ENCODE results near the gene PRKAG2.

- TF ChIP-seq, protein P1, sequence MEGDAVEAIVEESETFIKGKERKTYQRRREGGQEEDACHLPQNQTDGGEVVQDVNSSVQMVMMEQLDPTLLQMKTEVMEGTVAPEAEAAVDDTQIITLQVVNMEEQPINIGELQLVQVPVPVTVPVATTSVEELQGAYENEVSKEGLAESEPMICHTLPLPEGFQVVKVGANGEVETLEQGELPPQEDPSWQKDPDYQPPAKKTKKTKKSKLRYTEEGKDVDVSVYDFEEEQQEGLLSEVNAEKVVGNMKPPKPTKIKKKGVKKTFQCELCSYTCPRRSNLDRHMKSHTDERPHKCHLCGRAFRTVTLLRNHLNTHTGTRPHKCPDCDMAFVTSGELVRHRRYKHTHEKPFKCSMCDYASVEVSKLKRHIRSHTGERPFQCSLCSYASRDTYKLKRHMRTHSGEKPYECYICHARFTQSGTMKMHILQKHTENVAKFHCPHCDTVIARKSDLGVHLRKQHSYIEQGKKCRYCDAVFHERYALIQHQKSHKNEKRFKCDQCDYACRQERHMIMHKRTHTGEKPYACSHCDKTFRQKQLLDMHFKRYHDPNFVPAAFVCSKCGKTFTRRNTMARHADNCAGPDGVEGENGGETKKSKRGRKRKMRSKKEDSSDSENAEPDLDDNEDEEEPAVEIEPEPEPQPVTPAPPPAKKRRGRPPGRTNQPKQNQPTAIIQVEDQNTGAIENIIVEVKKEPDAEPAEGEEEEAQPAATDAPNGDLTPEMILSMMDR (IDR thresholded peaks at IDR 0.05), result no peak
- no peak for TF ChIP-seq POLR2A (IDR thresholded peaks at IDR 0.05)
These were observed 24.9 kb upstream of the PRKAG2 start for GRCh38 chr7:151901828-151902227.
